GM23338 (cell line): ENCODE results near the gene GTF3C1. TPM values are rescaled to one million over a fixed set of nuclear protein-coding genes. Genes with fewer than 3 reads are reported as not detected.

Experiments
- ATAC-seq: fragments of 200-7000 bp; cut with Tn5 transposase; 3 replicates; pipeline ENCODE4 v1.9.1; 2020
- DNase-seq: peaks from one replicate; pipeline ENCODE4 v3.0.0-alpha.2; 2015; ENCODE audit warnings: low spot score
- H2AFZ ChIP-seq: fragments of 200-600 bp; sonication (generic); 2 replicates; pipeline ENCODE4 v1.8.0; 2016; ENCODE audit warnings: antibody characterized with exemption, mild to moderate bottlenecking, moderate library complexity
- H3F3A ChIP-seq: fragments of 200-600 bp; sonication (generic); replicated peaks from 2 replicates; pipeline ENCODE4 v1.8.0; 2017; ENCODE audit warnings: antibody characterized with exemption, mixed run types, low read depth
- H3K27ac ChIP-seq: fragments of 200-600 bp; sonication (generic); 2 replicates; pipeline ENCODE4 v1.6.1; 2016; ENCODE audit warnings: low read depth
- H3K27me3 ChIP-seq: fragments of 200-600 bp; sonication (generic); 2 replicates; pipeline ENCODE4 v1.8.0; 2016; ENCODE audit warnings: mild to moderate bottlenecking, mixed run types, moderate library complexity; ENCODE audit not compliant: insufficient read depth
- H3K36me3 ChIP-seq: fragments of 200-600 bp; sonication (generic); 2 replicates; pipeline ENCODE4 v1.8.0; 2016; ENCODE audit warnings: mild to moderate bottlenecking; ENCODE audit not compliant: insufficient read depth
- H3K4me1 ChIP-seq: fragments of 200-600 bp; sonication (generic); 2 replicates; pipeline ENCODE4 v1.8.0; 2016; ENCODE audit warnings: mild to moderate bottlenecking, moderate library complexity; ENCODE audit not compliant: insufficient read depth
- H3K4me2 ChIP-seq: fragments of 200-600 bp; sonication (generic); 2 replicates; pipeline ENCODE4 v1.7.1; 2017; ENCODE audit warnings: mixed run types
- H3K4me3 ChIP-seq: fragments of 200-600 bp; sonication (generic); 2 replicates; pipeline ENCODE4 v1.6.1; 2016; ENCODE audit warnings: mixed run types
- H3K79me2 ChIP-seq: fragments of 200-600 bp; sonication (generic); replicated peaks from 2 replicates; pipeline ENCODE4 v1.8.0; 2017; ENCODE audit warnings: mild to moderate bottlenecking; ENCODE audit not compliant: insufficient read depth
- H3K9me2 ChIP-seq: fragments of 200-600 bp; sonication (generic); 2 replicates; pipeline ENCODE4 v1.8.0; 2017; ENCODE audit not compliant: insufficient read depth
- H4K20me1 ChIP-seq: fragments of 200-600 bp; sonication (generic); replicated peaks from 2 replicates; pipeline ENCODE4 v1.8.0; 2017; ENCODE audit warnings: mild to moderate bottlenecking; ENCODE audit not compliant: insufficient read depth
- H3K27ac Mint-ChIP-seq: 2 replicates; pipeline ENCODE4 v1.8.0; 2020; ENCODE audit warnings: inconsistent platforms, mild to moderate bottlenecking, moderate library complexity, mixed read lengths
- H3K27me3 Mint-ChIP-seq: 3 replicates; pipeline ENCODE4 v1.8.0; 2022; ENCODE audit warnings: low read depth, mild to moderate bottlenecking, moderate library complexity, mixed read lengths, inconsistent platforms; ENCODE audit not compliant: insufficient read depth, poor library complexity
- H3K36me3 Mint-ChIP-seq: 3 replicates; pipeline ENCODE4 v1.8.0; 2021; ENCODE audit warnings: low read depth, mild to moderate bottlenecking, inconsistent platforms, moderate library complexity, mixed read lengths
- H3K4me1 Mint-ChIP-seq: 3 replicates; pipeline ENCODE4 v1.8.0; 2020; ENCODE audit warnings: mild to moderate bottlenecking, inconsistent platforms, mixed read lengths
- H3K4me3 Mint-ChIP-seq: 3 replicates; pipeline ENCODE4 v1.8.0; 2021; ENCODE audit warnings: moderate library complexity, mild to moderate bottlenecking, inconsistent platforms, mixed read lengths
- H3K9me3 Mint-ChIP-seq: 3 replicates; pipeline ENCODE4 v1.8.0; 2020; ENCODE audit warnings: moderate library complexity, mild to moderate bottlenecking, inconsistent platforms, mixed read lengths
- CREB1 ChIP-seq: fragments of 250-450 bp; sonication (Bioruptor Pico); IDR thresholded peaks from 2 replicates; pipeline ENCODE4 v1.5.0; 2020; ENCODE audit warnings: low read depth, mild to moderate bottlenecking, moderate library complexity
- JUNB ChIP-seq: IDR thresholded peaks from one replicate; pipeline ENCODE4 v1.6.1; 2016; ENCODE audit warnings: antibody characterized with exemption; ENCODE audit not compliant: unreplicated experiment
- NANOG ChIP-seq: IDR thresholded peaks from 2 replicates; pipeline ENCODE4 v1.6.1; 2016; ENCODE audit warnings: antibody characterized with exemption, borderline replicate concordance
- POLR2AphosphoS5 ChIP-seq: IDR thresholded peaks from 2 replicates; pipeline ENCODE4 v1.6.1; 2016; ENCODE audit warnings: antibody characterized with exemption, low read depth
- STAT1 ChIP-seq: IDR thresholded peaks from one replicate; pipeline ENCODE4 v1.6.1; 2016; ENCODE audit warnings: antibody characterized with exemption; ENCODE audit not compliant: unreplicated experiment
- polyA plus RNA-seq: library from polyadenylated mRNA; unstranded; fragments of >200 nt; fragmentation: Nextera tagmentation; extraction: Ambion mirVana; gene quantifications from 2 replicates; pipeline ENCODE4 v1.2.1, GENCODE V29; 2016
- total RNA-seq: library from RNA; depleted of rRNA; stranded (reverse); fragments of >200 nt; shearing (Covaris generic); gene quantifications from 2 replicates; pipeline ENCODE4 v1.2.3, GENCODE V29; 2014
- TF ChIP-seq, protein P1 (sequence below): IDR thresholded peaks from 2 replicates; pipeline ENCODE4 v1.6.1; 2016; ENCODE audit warnings: antibody characterized with exemption
- TF ChIP-seq, protein P2 (sequence below): fragments of 250-450 bp; sonication (Bioruptor Pico); IDR thresholded peaks from 2 replicates; pipeline ENCODE4 v1.5.0; 2020; ENCODE audit warnings: mild to moderate bottlenecking, moderate library complexity

Gene GTF3C1
- total and polyA plus RNA-seq, 2 experiments from 2014 or later, result 78.5 to 138 TPM

- no peaks in the 10 kb centered on the region for H3K27me3 ChIP-seq
- H4K20me1 ChIP-seq, result no peaks in the 10 kb centered on the region; the same call in 1 of the 2 replicates
- no peak for ATAC-seq
- H2AFZ ChIP-seq, result no peak overlapping the region
- peaks cover 7% of the 10 kb centered on the region for H3K27me3 Mint-ChIP-seq
- no peaks in the 10 kb centered on the region; the same call in 2 of the 3 replicates for H3K4me1 Mint-ChIP-seq
- no peaks in the 10 kb centered on the region for H3K9me3 Mint-ChIP-seq
- H3K4me3 ChIP-seq, result no peak overlapping the region
- H3K27ac ChIP-seq, result no peak overlapping the region
- no peak overlapping the region for H3K27ac Mint-ChIP-seq
- H3K4me1 ChIP-seq, result no peaks in the 10 kb centered on the region
- no peaks in the 10 kb centered on the region for H3K36me3 ChIP-seq
- peaks cover 10% of the 10 kb centered on the region; the same call in 2 of the 3 replicates for H3K36me3 Mint-ChIP-seq
- H3K4me2 ChIP-seq, result no peak overlapping the region
- no peak overlapping the region for H3K4me3 Mint-ChIP-seq
- no peaks in the 10 kb centered on the region for H3K9me2 ChIP-seq
- no peaks in the 10 kb centered on the region for H3K79me2 ChIP-seq
- TF ChIP-seq, protein P1, sequence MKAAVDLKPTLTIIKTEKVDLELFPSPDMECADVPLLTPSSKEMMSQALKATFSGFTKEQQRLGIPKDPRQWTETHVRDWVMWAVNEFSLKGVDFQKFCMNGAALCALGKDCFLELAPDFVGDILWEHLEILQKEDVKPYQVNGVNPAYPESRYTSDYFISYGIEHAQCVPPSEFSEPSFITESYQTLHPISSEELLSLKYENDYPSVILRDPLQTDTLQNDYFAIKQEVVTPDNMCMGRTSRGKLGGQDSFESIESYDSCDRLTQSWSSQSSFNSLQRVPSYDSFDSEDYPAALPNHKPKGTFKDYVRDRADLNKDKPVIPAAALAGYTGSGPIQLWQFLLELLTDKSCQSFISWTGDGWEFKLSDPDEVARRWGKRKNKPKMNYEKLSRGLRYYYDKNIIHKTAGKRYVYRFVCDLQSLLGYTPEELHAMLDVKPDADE, result no peak
- TF ChIP-seq STAT1, result no peak
- DNase-seq, result no peak
- no peaks in the 10 kb centered on the region for H3F3A ChIP-seq
Measured at GRCh38 chr16:27582883-27583282, 33.2 kb upstream of the GTF3C1 start.

- H4K20me1 ChIP-seq, result no peaks in the 10 kb centered on the region
- no peaks in the 10 kb centered on the region for H3K27me3 ChIP-seq
- H3K36me3 ChIP-seq, result no peaks in the 10 kb centered on the region
- H3K4me1 Mint-ChIP-seq, result no peaks in the 10 kb centered on the region; the same call in 2 of the 3 replicates
- no peaks in the 10 kb centered on the region for H3K9me2 ChIP-seq
- DNase-seq (no peak), ATAC-seq (no peak)
- H3K4me2 ChIP-seq, result no peak overlapping the region
- no peak overlapping the region for H3K27ac Mint-ChIP-seq
- H3K9me3 Mint-ChIP-seq, result no peaks in the 10 kb centered on the region
- H2AFZ ChIP-seq, result no peak overlapping the region
- H3K4me3 ChIP-seq, result no peak overlapping the region
- H3K4me3 Mint-ChIP-seq, result no peak overlapping the region
- no peaks in the 10 kb centered on the region for H3K4me1 ChIP-seq
- H3K79me2 ChIP-seq, result no peaks in the 10 kb centered on the region
- H3F3A ChIP-seq, result no peaks in the 10 kb centered on the region
- H3K27ac ChIP-seq, result no peak overlapping the region
- TF ChIP-seq, protein P2, sequence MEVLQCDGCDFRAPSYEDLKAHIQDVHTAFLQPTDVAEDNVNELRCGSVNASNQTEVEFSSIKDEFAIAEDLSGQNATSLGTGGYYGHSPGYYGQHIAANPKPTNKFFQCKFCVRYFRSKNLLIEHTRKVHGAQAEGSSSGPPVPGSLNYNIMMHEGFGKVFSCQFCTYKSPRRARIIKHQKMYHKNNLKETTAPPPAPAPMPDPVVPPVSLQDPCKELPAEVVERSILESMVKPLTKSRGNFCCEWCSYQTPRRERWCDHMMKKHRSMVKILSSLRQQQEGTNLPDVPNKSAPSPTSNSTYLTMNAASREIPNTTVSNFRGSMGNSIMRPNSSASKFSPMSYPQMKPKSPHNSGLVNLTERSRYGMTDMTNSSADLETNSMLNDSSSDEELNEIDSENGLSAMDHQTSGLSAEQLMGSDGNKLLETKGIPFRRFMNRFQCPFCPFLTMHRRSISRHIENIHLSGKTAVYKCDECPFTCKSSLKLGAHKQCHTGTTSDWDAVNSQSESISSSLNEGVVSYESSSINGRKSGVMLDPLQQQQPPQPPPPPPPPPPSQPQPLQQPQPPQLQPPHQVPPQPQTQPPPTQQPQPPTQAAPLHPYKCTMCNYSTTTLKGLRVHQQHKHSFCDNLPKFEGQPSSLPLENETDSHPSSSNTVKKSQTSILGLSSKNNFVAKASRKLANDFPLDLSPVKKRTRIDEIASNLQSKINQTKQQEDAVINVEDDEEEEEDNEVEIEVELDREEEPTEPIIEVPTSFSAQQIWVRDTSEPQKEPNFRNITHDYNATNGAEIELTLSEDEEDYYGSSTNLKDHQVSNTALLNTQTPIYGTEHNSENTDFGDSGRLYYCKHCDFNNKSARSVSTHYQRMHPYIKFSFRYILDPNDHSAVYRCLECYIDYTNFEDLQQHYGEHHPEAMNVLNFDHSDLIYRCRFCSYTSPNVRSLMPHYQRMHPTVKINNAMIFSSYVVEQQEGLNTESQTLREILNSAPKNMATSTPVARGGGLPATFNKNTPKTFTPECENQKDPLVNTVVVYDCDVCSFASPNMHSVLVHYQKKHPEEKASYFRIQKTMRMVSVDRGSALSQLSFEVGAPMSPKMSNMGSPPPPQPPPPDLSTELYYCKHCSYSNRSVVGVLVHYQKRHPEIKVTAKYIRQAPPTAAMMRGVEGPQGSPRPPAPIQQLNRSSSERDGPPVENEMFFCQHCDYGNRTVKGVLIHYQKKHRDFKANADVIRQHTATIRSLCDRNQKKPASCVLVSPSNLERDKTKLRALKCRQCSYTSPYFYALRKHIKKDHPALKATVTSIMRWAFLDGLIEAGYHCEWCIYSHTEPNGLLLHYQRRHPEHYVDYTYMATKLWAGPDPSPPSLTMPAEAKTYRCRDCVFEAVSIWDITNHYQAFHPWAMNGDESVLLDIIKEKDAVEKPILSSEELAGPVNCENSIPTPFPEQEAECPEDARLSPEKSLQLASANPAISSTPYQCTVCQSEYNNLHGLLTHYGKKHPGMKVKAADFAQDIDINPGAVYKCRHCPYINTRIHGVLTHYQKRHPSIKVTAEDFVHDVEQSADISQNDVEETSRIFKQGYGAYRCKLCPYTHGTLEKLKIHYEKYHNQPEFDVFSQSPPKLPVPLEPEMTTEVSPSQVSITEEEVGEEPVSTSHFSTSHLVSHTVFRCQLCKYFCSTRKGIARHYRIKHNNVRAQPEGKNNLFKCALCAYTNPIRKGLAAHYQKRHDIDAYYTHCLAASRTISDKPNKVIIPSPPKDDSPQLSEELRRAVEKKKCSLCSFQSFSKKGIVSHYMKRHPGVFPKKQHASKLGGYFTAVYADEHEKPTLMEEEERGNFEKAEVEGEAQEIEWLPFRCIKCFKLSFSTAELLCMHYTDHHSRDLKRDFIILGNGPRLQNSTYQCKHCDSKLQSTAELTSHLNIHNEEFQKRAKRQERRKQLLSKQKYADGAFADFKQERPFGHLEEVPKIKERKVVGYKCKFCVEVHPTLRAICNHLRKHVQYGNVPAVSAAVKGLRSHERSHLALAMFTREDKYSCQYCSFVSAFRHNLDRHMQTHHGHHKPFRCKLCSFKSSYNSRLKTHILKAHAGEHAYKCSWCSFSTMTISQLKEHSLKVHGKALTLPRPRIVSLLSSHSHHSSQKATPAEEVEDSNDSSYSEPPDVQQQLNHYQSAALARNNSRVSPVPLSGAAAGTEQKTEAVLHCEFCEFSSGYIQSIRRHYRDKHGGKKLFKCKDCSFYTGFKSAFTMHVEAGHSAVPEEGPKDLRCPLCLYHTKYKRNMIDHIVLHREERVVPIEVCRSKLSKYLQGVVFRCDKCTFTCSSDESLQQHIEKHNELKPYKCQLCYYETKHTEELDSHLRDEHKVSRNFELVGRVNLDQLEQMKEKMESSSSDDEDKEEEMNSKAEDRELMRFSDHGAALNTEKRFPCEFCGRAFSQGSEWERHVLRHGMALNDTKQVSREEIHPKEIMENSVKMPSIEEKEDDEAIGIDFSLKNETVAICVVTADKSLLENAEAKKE, result no peak
- TF ChIP-seq POLR2AphosphoS5, result no peak
- TF ChIP-seq CREB1 (CRISPR knock-in tag), result no peak
- no peak for TF ChIP-seq NANOG
- no peak for TF ChIP-seq JUNB
- TF ChIP-seq, protein P1, result no peak
- peaks cover 10% of the 10 kb centered on the region; the same call in 2 of the 3 replicates for H3K36me3 Mint-ChIP-seq
- H3K27me3 Mint-ChIP-seq, result peaks cover 2% of the 10 kb centered on the region
Measured at GRCh38 chr16:27579087-27579980, 29.6 kb upstream of the GTF3C1 start.
